Transverse colon (tissue), 3 donors: ENCODE data around the gene HMGN2.
"Not testable (repeated sequence)": the region's sequence is repeated elsewhere in the genome, so short reads cannot be mapped to it uniquely, and the experiment has no call there.

Source experiments
- CTCF ChIP-seq, 5 experiments: fragments of 200-600 bp in 3 of 5; fragments of 450-650 bp in 2 of 5; sonication (generic) in 3 of 5; IDR thresholded peaks; 1 replicate in 2 of 5; 2 replicates in 3 of 5; pipeline ENCODE4 v1.5.1; 2016 to 2017; ENCODE audit warnings: antibody characterized with exemption in 5 of 5, inconsistent platforms in 3 of 5, mild to moderate bottlenecking in 2 of 5, moderate library complexity in 1 of 5
- EP300 ChIP-seq: sonication (generic); formaldehyde crosslinking; IDR thresholded peaks from one replicate; pipeline ENCODE4 v1.6.1; 2017; ENCODE audit warnings: antibody characterized with exemption, low read depth
- POLR2A ChIP-seq: fragments of 450-650 bp; IDR thresholded peaks from one replicate; pipeline ENCODE4 v1.6.1; 2016; ENCODE audit warnings: antibody characterized with exemption, mild to moderate bottlenecking, moderate library complexity

GRCh38 chr1:26515836-26516235 is 43.6 kb downstream of the HMGN2 start:
- not testable (repeated sequence) for TF ChIP-seq CTCF (IDR thresholded peaks at IDR 0.05); POLR2A; EP300
